ENCODE results near the gene MED27. TPM values are rescaled to one million over a fixed set of nuclear protein-coding genes. Genes with fewer than 3 reads are reported as not detected.

The MED27 gene
- total RNA-seq, 1 donor from 2014 or later: 31.3 TPM

GRCh38 chr9:132026932-132027585 lies 52.6 kb downstream of the MED27 start:
- H3K9me3 Mint-ChIP-seq: no peaks in the 10 kb centered on the region
- DNase-seq (ENCODE audit: low read depth, low spot score): no peak
- H3K27me3 Mint-ChIP-seq (ENCODE audit: low read depth): no peaks in the 10 kb centered on the region
- H3K27ac Mint-ChIP-seq (ENCODE audit: unreplicated experiment): no peak overlapping the region
- H3K4me3 Mint-ChIP-seq: no peak overlapping the region
- no peak for TF ChIP-seq CTCF (conservative IDR thresholded peaks at IDR 0.05)
- peaks cover 24% of the 10 kb centered on the region for H3K4me1 Mint-ChIP-seq
- H3K36me3 Mint-ChIP-seq (ENCODE audit: low read depth): no peaks in the 10 kb centered on the region

GRCh38 chr9:132025766-132026165 lies 53.9 kb downstream of the MED27 start:
- no peaks in the 10 kb centered on the region for H3K36me3 Mint-ChIP-seq (ENCODE audit: low read depth)
- no peaks in the 10 kb centered on the region for H3K9me3 Mint-ChIP-seq
- H3K4me3 Mint-ChIP-seq: no peak overlapping the region
- no peaks in the 10 kb centered on the region for H3K27me3 Mint-ChIP-seq (ENCODE audit: low read depth)
- no peak for DNase-seq (ENCODE audit: low read depth, low spot score)
- no peak overlapping the region for H3K27ac Mint-ChIP-seq (ENCODE audit: unreplicated experiment)
- TF ChIP-seq CTCF (conservative IDR thresholded peaks at IDR 0.05): no peak
- peaks cover 30% of the 10 kb centered on the region for H3K4me1 Mint-ChIP-seq

- TF ChIP-seq CTCF (conservative IDR thresholded peaks at IDR 0.05): no peak
- no peaks in the 10 kb centered on the region for H3K9me3 Mint-ChIP-seq
- no peaks in the 10 kb centered on the region for H3K27me3 Mint-ChIP-seq (ENCODE audit: low read depth)
- H3K36me3 Mint-ChIP-seq (ENCODE audit: low read depth): no peaks in the 10 kb centered on the region
- H3K4me3 Mint-ChIP-seq: no peak overlapping the region
- no peak overlapping the region for H3K27ac Mint-ChIP-seq (ENCODE audit: unreplicated experiment)
- peaks cover 23% of the 10 kb centered on the region for H3K4me1 Mint-ChIP-seq
- DNase-seq (ENCODE audit: low read depth, low spot score): no peak
Measured at GRCh38 chr9:132024589-132024988, 55.1 kb downstream of the MED27 start.

GRCh38 chr9:132023419-132024180 lies 56.1 kb downstream of the MED27 start:
- Mint-ChIP-seq H3K36me3 (ENCODE audit: low read depth) (no peaks in the 10 kb centered on the region), H3K27ac (ENCODE audit: unreplicated experiment) (no peak overlapping the region), H3K4me1 (peaks cover 19% of the 10 kb centered on the region), H3K9me3 (no peaks in the 10 kb centered on the region), H3K4me3 (no peak overlapping the region), H3K27me3 (ENCODE audit: low read depth) (no peaks in the 10 kb centered on the region)
- no peak for TF ChIP-seq CTCF (conservative IDR thresholded peaks at IDR 0.05)
- no peak for DNase-seq (ENCODE audit: low read depth, low spot score)

- Mint-ChIP-seq H3K9me3 (no peaks in the 10 kb centered on the region), H3K4me1 (peaks cover 15% of the 10 kb centered on the region)
Measured at GRCh38 chr9:132020820-132021510, 58.7 kb downstream of the MED27 start.

More at GRCh38 chr9:132020820-132021510, 58.7 kb downstream of the MED27 start:
- H3K36me3 Mint-ChIP-seq (ENCODE audit: low read depth): no peaks in the 10 kb centered on the region
- no peaks in the 10 kb centered on the region for H3K27me3 Mint-ChIP-seq (ENCODE audit: low read depth)
- no peak for TF ChIP-seq CTCF (conservative IDR thresholded peaks at IDR 0.05)
- H3K4me3 Mint-ChIP-seq: no peak overlapping the region
- H3K27ac Mint-ChIP-seq (ENCODE audit: unreplicated experiment): no peak overlapping the region
- DNase-seq (ENCODE audit: low read depth, low spot score): no peak

Measured in neural crest cell (in vitro differentiated cells).